GM21825 (cell line): ENCODE measurements around the gene SNAP29.
"Not testable (repeated sequence)": the region's sequence is repeated elsewhere in the genome, so short reads cannot be mapped to it uniquely, and the experiment has no call there.

ENCODE experiments used
- ATAC-seq: cut with Tn5 transposase; IDR thresholded peaks from one replicate; pipeline ENCODE4 v1.9.1; 2021; ENCODE audit warnings: mild to moderate bottlenecking, moderate library complexity; ENCODE audit not compliant: unreplicated experiment

The SNAP29 gene

GRCh38 chr22:20928573-20928967 lies 69.8 kb downstream of the SNAP29 start:
- no peak for ATAC-seq

- ATAC-seq = no peak
Observed at GRCh38 chr22:20930004-20930403, 71.2 kb downstream of the SNAP29 start.

- ATAC-seq = not testable (repeated sequence)
Observed at GRCh38 chr22:20930435-20930834, 71.6 kb downstream of the SNAP29 start.

GRCh38 chr22:20931126-20931654 lies 72.4 kb downstream of the SNAP29 start:
- no peak for ATAC-seq

- ATAC-seq = no peak
Observed at GRCh38 chr22:20933910-20934309, 75.1 kb downstream of the SNAP29 start.

- ATAC-seq = not testable (repeated sequence)
Observed at GRCh38 chr22:20935049-20935448, 76.2 kb downstream of the SNAP29 start.

- not testable (repeated sequence) for ATAC-seq
Observed at GRCh38 chr22:20935780-20936539, 77.2 kb downstream of the SNAP29 start.

GRCh38 chr22:20937031-20937793 lies 78.4 kb downstream of the SNAP29 start:
- no peak for ATAC-seq

GRCh38 chr22:20937794-20938671 lies 79.2 kb downstream of the SNAP29 start:
- no peak for ATAC-seq

- ATAC-seq = not testable (repeated sequence)
Observed at GRCh38 chr22:20939457-20940185, 80.8 kb downstream of the SNAP29 start.

GRCh38 chr22:20940186-20940651 lies 81.4 kb downstream of the SNAP29 start:
- ATAC-seq = no peak
